Kidney epithelial cell (primary cell): ENCODE measurements around the gene CIDEC. TPM values are rescaled to one million over a fixed set of nuclear protein-coding genes. Genes with fewer than 3 reads are reported as not detected.

ENCODE experiments used
- DNase-seq: peaks from one replicate; pipeline ENCODE4 v3.0.0-alpha.2; 2010; ENCODE audit warnings: low read depth
- H3K27me3 ChIP-seq: 2 replicates; pipeline ENCODE4 v1.6.0; 2011; ENCODE audit warnings: low read length; ENCODE audit not compliant: control insufficient read depth, insufficient read depth
- H3K36me3 ChIP-seq: 2 replicates; pipeline ENCODE4 v1.5.1; 2011; ENCODE audit warnings: low read length; ENCODE audit not compliant: control insufficient read depth, insufficient read depth
- H3K4me3 ChIP-seq: 2 replicates; pipeline ENCODE4 v1.5.1; 2011; ENCODE audit warnings: low read depth, mild to moderate bottlenecking, control low read depth, low read length
- total RNA-seq: library from RNA; depleted of rRNA; stranded (reverse); fragments of >200 nt; gene quantifications from 2 replicates; pipeline ENCODE4 v1.2.3, GENCODE V29; 2015
- TF ChIP-seq, protein P1 (sequence below): IDR thresholded peaks from 2 replicates; pipeline ENCODE4 v1.5.1; 2011; ENCODE audit warnings: mild to moderate bottlenecking, moderate library complexity, low read length, control low read depth, inconsistent platforms; ENCODE audit not compliant: insufficient read depth, poor library complexity, severe bottlenecking

Gene CIDEC
- total RNA-seq, 1 donor from 2014 or later = not detected

DNA sequence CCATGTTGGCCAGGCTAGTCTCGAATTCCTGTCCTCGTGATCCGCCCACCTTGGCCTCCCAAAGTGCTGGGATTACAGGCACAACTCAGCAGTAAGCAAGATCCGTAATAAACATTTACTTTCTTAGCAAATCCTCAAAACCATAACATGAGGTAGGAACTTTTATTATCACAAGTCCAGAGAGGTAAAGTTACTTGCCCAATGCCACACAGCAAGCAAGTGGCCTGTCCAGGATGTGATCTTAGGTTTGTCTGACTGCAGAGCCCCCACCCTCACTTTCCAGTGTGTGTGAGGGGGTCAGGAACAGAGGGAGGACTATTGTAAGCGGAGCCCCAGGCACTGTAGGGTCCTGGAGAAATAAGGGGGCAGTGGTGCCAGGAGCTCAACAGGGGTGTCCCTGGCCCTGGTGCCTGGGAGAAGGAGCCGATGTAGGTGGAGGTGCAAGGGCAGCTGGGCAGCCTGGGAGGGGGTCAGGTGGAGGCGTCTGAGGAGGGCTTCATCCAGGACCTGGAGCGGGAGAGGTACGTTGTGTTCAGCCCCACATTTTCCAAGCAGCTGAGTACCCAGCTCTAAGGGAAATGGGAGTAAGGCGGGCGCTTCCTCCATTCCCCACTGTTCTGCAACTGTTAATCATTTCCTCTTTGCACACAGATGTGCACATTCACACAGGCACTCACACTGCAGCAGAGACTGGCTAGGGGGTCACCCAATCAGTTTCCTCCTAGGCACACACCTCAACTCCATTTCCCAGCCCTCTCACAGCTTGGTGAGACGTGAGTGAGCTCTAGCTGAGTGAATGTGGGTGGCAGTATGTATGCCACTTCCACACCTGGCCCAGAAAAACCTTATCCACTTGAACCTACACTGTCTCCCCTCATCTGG is 42.1 kb downstream of the CIDEC start:
- Histone ChIP-seq H3K4me3 (no peak overlapping the region), H3K27me3 (no peaks in the 10 kb centered on the region), H3K36me3 (peaks cover 5% of the 10 kb centered on the region)
- TF ChIP-seq, protein P1, sequence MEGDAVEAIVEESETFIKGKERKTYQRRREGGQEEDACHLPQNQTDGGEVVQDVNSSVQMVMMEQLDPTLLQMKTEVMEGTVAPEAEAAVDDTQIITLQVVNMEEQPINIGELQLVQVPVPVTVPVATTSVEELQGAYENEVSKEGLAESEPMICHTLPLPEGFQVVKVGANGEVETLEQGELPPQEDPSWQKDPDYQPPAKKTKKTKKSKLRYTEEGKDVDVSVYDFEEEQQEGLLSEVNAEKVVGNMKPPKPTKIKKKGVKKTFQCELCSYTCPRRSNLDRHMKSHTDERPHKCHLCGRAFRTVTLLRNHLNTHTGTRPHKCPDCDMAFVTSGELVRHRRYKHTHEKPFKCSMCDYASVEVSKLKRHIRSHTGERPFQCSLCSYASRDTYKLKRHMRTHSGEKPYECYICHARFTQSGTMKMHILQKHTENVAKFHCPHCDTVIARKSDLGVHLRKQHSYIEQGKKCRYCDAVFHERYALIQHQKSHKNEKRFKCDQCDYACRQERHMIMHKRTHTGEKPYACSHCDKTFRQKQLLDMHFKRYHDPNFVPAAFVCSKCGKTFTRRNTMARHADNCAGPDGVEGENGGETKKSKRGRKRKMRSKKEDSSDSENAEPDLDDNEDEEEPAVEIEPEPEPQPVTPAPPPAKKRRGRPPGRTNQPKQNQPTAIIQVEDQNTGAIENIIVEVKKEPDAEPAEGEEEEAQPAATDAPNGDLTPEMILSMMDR = no peak
- DNase-seq = no peak

DNA sequence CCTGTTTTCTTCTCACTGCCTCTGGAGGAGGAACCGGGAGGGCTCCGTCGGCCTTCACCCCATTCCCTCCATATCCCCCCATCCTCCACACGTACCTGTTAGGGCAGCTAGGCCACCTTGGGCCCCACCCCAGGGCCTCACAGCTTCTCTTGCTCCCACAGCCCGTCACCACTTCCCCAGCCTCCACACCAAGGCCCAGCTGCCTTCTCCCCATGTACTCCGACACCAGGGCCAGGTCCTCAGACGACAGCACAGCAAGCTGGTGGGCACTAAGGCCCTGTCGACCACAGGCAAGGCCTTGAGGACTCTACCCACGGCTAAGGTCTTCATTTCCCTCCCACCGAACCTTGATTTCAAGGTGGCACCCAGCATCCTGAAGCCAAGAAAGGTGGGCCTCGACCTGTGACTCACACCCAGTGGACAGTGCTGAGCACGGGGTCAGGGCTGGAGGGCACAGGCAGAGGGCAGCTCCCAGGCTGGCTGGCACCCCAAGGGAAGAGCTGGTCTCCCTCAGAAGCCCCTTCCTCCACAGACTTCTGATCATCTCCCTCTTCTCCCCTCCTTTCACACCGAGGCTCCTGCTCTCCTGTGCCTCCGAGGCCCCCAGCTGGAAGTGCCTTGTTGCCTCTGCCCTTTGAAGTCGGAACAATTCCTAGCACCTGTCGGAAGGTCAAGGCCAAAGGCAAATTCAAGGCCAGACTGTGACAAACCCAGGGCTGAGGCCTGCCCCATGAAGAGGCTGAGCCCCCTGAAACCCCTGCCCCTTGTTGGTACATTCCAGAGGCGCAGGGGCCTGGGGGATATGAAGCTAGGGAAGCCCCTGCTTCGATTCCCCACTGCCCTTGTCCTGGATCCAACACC is 45.3 kb downstream of the CIDEC start:
- TF ChIP-seq, protein P1 = no peak

DNA sequence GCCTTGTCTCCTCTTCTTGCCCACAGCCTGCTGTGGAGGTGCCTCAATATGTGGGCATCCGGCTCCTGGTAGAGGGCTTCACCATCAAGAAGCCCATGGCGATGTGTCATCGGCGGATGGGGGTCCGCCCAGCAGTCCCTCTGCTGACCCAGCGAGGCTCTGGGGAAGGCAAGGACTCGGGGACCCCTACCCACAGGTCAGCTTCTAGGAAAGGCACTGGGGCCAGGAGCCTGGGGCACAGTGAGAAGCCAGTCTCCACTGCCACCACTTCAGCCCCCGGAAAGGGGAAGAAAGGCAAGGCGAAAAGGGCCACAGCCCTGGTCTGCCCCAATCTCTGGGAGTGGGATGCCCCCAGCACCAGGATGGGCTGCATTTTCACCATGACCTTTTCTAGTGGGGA is 47.0 kb downstream of the CIDEC start:
- no peak for DNase-seq
- TF ChIP-seq, protein P1 = no peak
- no peaks in the 10 kb centered on the region for H3K36me3 ChIP-seq
- no peak overlapping the region for H3K4me3 ChIP-seq
- H3K27me3 ChIP-seq = no peaks in the 10 kb centered on the region

More for the DNA sequence above, 45.3 kb downstream of the CIDEC start:
- no peak for DNase-seq
- Histone ChIP-seq H3K4me3 (no peak overlapping the region), H3K36me3 (no peaks in the 10 kb centered on the region), H3K27me3 (no peaks in the 10 kb centered on the region)

DNA sequence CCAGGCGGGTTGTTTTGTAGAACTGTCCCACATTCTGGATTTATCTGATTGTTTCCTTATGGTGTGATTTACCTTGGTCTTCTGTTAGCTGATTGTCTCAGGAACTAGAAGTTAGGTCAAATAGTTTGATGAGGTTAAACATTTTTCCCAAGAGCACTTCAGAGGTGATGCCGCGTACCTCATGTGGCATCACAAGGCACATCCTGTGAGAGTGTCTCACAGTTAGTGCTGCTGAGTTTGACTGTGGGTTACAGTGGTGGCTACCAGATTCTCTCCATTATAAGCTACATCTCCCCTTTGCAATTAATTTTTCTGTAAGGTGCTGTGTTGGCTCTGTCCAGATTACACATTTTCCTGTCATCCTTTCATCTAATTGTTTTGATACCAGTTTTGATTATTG is 48.8 kb downstream of the CIDEC start:
- TF ChIP-seq, protein P1 = no peak

DNA sequence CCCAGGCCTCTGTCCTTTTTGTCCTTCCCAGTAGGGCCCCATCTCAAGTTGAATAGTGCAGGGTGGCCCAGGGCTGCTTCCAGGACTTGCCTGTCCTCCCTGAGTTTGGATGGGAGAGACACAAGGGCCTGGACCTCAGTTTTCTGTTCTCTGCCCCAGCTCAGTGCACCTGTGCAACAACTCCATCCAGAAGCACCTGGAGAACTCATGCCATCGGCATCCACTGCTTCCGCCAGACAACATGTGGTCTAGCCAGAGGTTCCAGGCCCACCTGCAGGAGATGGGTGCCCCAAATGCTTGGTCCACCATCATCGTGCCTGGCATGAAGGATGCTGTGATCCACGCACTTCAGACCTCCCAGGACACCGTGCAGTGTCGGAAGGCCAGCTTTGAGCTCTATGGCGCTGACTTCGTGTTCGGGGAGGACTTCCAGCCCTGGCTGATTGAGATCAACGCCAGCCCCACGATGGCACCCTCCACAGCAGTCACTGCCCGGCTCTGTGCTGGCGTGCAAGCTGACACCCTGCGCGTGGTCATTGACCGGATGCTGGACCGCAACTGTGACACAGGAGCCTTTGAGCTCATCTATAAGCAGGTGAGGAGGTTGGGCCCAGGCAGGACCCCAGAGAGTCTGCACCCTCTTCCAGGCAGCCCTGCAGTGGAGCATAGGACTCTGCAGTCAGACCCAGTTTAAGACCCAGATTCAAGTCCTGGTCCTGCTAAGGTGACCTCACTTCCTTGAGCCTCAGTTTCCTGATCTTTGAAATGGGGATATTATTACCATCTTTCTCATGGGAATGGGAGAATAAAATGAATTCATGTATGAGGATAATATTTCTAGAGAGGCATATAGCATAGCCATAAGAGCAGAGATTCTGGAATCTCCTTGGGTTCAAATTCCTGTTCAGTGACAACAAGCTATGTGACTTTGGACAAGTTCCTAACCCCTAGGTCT is 51.0 kb downstream of the CIDEC start:
- no peak for DNase-seq
- Histone ChIP-seq H3K27me3 (no peaks in the 10 kb centered on the region), H3K36me3 (no peaks in the 10 kb centered on the region), H3K4me3 (no peak overlapping the region)
- TF ChIP-seq, protein P1 = no peak

More for the DNA sequence above, 48.8 kb downstream of the CIDEC start:
- Histone ChIP-seq H3K4me3 (no peak overlapping the region), H3K27me3 (no peaks in the 10 kb centered on the region), H3K36me3 (no peaks in the 10 kb centered on the region)
- DNase-seq = no peak
